B cell (primary cell): ENCODE data around the gene OASL. TPM values are rescaled to one million over a fixed set of nuclear protein-coding genes. Genes with fewer than 3 reads are reported as not detected.

ENCODE experiments used
- ATAC-seq: fragments of 200-7000 bp; cut with Tn5 transposase; one replicate; pipeline ENCODE4 v1.10.0; 2021; ENCODE audit warnings: low read depth, mild to moderate bottlenecking, moderate number of reproducible peaks, moderate library complexity
- CTCF ChIA-PET: fragments of 350-600 bp; sonication (Branson Sonifier 250); formaldehyde crosslinking; loops from one replicate; lab custom pipeline; 2021; ENCODE audit warnings: antibody characterized with exemption, inconsistent platforms; lab: Charles Lee
- POLR2A ChIA-PET: fragments of 350-600 bp; sonication (Branson Sonifier 250); formaldehyde crosslinking; loops from one replicate; lab custom pipeline; 2021; ENCODE audit warnings: antibody characterized with exemption; lab: Charles Lee
- DNase-seq: peaks from one replicate; pipeline ENCODE4 v3.0.0; 2013
- H2AFZ ChIP-seq: 2 replicates; pipeline ENCODE4 v1.6.1; 2012; ENCODE audit warnings: mild to moderate bottlenecking, low read depth, low read length; ENCODE audit not compliant: insufficient read depth, poor library complexity, severe bottlenecking
- H3K27ac ChIP-seq, 2 donors: 1 replicate in 1 of 2; 2 replicates in 1 of 2; pipeline ENCODE4 v1.5.1; 2012 to 2013; ENCODE audit warnings: low read length in 2 of 2, mild to moderate bottlenecking in 2 of 2, moderate library complexity in 1 of 2
- H3K27me3 ChIP-seq, 4 experiments: fragments of 200-600 bp in 1 of 4; sonication (generic) in 1 of 4; replicated peaks in 1 of 4; 1 replicate in 2 of 4; 2 replicates in 2 of 4; pipeline versions ENCODE4 v1.6.1 to v1.7.0; 2013 to 2016; ENCODE audit warnings: low read length in 3 of 4, mild to moderate bottlenecking in 2 of 4, mixed read lengths in 1 of 4, moderate library complexity in 1 of 4; ENCODE audit not compliant: insufficient read depth in 4 of 4, control insufficient read depth in 3 of 4; ENCODE audit errors: control extremely low read depth in 1 of 4
- H3K36me3 ChIP-seq, 2 experiments: replicated peaks in 1 of 2; 1 replicate in 1 of 2; 2 replicates in 1 of 2; pipeline versions ENCODE4 v1.6.1 to v1.7.1; 2013; ENCODE audit warnings: low read length in 1 of 2; ENCODE audit not compliant: insufficient read depth in 2 of 2, control insufficient read depth in 1 of 2; ENCODE audit errors: control extremely low read depth in 1 of 2, extremely low read depth in 1 of 2
- H3K4me1 ChIP-seq, 2 donors: fragments of 200-600 bp in 1 of 2; sonication (generic) in 1 of 2; 1 replicate in 1 of 2; 2 replicates in 1 of 2; pipeline versions ENCODE4 v1.5.1 to v1.6.1; 2013 to 2017; ENCODE audit warnings: low read length in 2 of 2; ENCODE audit not compliant: control insufficient read depth in 2 of 2, insufficient read depth in 2 of 2
- H3K4me2 ChIP-seq: replicated peaks from 2 replicates; pipeline ENCODE3; 2012; ENCODE audit warnings: mild to moderate bottlenecking, low read depth, low read length; ENCODE audit not compliant: poor library complexity, severe bottlenecking
- H3K4me3 ChIP-seq, 5 experiments: fragments of 200-600 bp in 1 of 5; sonication (generic) in 1 of 5; 1 replicate in 3 of 5; 2 replicates in 2 of 5; pipeline versions ENCODE4 v1.5.1 to v1.7.0; 2011 to 2016; ENCODE audit warnings: low read length in 4 of 5, mild to moderate bottlenecking in 4 of 5, low read depth in 2 of 5, control low read depth in 1 of 5, moderate library complexity in 1 of 5; ENCODE audit not compliant: insufficient read depth in 1 of 5; ENCODE audit errors: control extremely low read depth in 1 of 5, extremely low read depth in 1 of 5
- H3K79me2 ChIP-seq: fragments of 200-600 bp; sonication (generic); one replicate; pipeline ENCODE4 v1.6.0; 2016; ENCODE audit warnings: low read length; ENCODE audit not compliant: control insufficient read depth, insufficient read depth
- H3K9ac ChIP-seq: fragments of 200-600 bp; sonication (generic); 2 replicates; pipeline ENCODE4 v1.6.1; 2017; ENCODE audit warnings: mild to moderate bottlenecking, low read length, moderate library complexity
- H3K9me3 ChIP-seq, 3 donors: one replicate each; pipeline versions ENCODE4 v1.6.1 to v1.7.1; 2013; ENCODE audit warnings: low read length in 2 of 3; ENCODE audit not compliant: control insufficient read depth in 2 of 3, insufficient read depth in 1 of 3; ENCODE audit errors: control extremely low read depth in 1 of 3
- H4K20me1 ChIP-seq: 2 replicates; pipeline ENCODE4 v1.6.0; 2012; ENCODE audit warnings: mild to moderate bottlenecking, low read length; ENCODE audit not compliant: insufficient read depth, control insufficient read depth, poor library complexity, severe bottlenecking
- H3K27ac Mint-ChIP-seq: one replicate; pipeline ENCODE4 v1.8.0; 2021; ENCODE audit warnings: mixed read lengths
- H3K27me3 Mint-ChIP-seq: one replicate; pipeline ENCODE4 v1.8.0; 2021; ENCODE audit warnings: mixed read lengths
- H3K4me1 Mint-ChIP-seq: one replicate; pipeline ENCODE4 v1.8.0; 2021; ENCODE audit warnings: mixed read lengths
- H3K4me3 Mint-ChIP-seq: one replicate; pipeline ENCODE4 v1.8.0; 2021; ENCODE audit warnings: mixed read lengths
- H3K9me3 Mint-ChIP-seq: one replicate; pipeline ENCODE4 v1.8.0; 2022; ENCODE audit warnings: mixed read lengths; ENCODE audit not compliant: insufficient read depth
- CTCF ChIP-seq: fragments of 200-600 bp; IDR thresholded peaks from one replicate; pipeline ENCODE4 v1.8.0; 2022; ENCODE audit warnings: antibody characterized with exemption, mild to moderate bottlenecking
- EZH2 ChIP-seq: IDR thresholded peaks from 2 replicates; pipeline ENCODE4 v1.6.1; 2012; ENCODE audit warnings: borderline replicate concordance, low read depth, mild to moderate bottlenecking, moderate library complexity, low read length; ENCODE audit not compliant: insufficient read depth, poor library complexity, severe bottlenecking
- WGBS: methylation state at CpG from one replicate; pipeline ENCODE4 v1.1.5; 2013; ENCODE audit warnings: missing lambda C conversion rate; ENCODE audit not compliant: insufficient coverage; 5-methylcytosine and 5-hydroxymethylcytosine counted together
- intact Hi-C: fragments of 100-400 bp; cut with micrococcal nuclease; formaldehyde crosslinking; loops from one replicate; pipeline ENCODE4 v1.10.0; 2022
- polyA plus RNA-seq: library from polyadenylated mRNA; depleted of rRNA; stranded (reverse); fragments of >200 nt; gene quantifications from 2 replicates; pipeline ENCODE4 v1.2.3, GENCODE V29; 2012
- total RNA-seq, 2 donors: library from RNA; stranded (reverse); fragments of 120-200 nt in 1 of 2; gene quantifications; 1 replicate in 1 of 2; 2 replicates in 1 of 2; pipeline versions ENCODE4 v1.2.3 to v1.2.4, GENCODE V29; 2013 to 2022

Gene OASL
- total and polyA plus RNA-seq, 2 donors (not counting 1 experiment from before 2014, with no cell fraction given), result 0.18 to 1.1 TPM

- 100% methylated on average over 1 of the region's 1 CpG for WGBS
- Histone ChIP-seq H3K36me3 (no peaks in the 10 kb centered on the region), H3K9ac (no peak overlapping the region), H4K20me1 (no peaks in the 10 kb centered on the region), H3K9me3 (no peaks in the 10 kb centered on the region), H3K79me2 (no peaks in the 10 kb centered on the region), H3K4me2 (no peak overlapping the region), H2AFZ (no peak overlapping the region), H3K27ac (no peak overlapping the region), H3K27me3 (peaks cover 0 to 4% (median 0%) of the 10 kb centered on the region in 4 experiments), H3K4me1 (peaks cover 6 to 16% of the 10 kb centered on the region in 2 donors), H3K4me3 (no peak overlapping the region)
- no peak for DNase-seq
- H3K27ac Mint-ChIP-seq, result no peak overlapping the region
- H3K9me3 Mint-ChIP-seq, result no peaks in the 10 kb centered on the region
- TF ChIP-seq EZH2 (no peak), CTCF (no peak)
- H3K27me3 Mint-ChIP-seq, result peaks cover 5% of the 10 kb centered on the region
- no peak overlapping the region for H3K4me3 Mint-ChIP-seq
- no peak for ATAC-seq
- H3K4me1 Mint-ChIP-seq, result peaks cover 10% of the 10 kb centered on the region
- CTCF ChIA-PET, result no interaction called here
- POLR2A ChIA-PET, result no interaction called here
- intact Hi-C loops, result loop anchor here (5.0 kb wide), 1 partner anchor 48 kb away; no protein-coding TSS in a partner anchor
These were observed 25.1 kb upstream of the OASL start for GRCh38 chr12:121064116-121064515.

DNA sequence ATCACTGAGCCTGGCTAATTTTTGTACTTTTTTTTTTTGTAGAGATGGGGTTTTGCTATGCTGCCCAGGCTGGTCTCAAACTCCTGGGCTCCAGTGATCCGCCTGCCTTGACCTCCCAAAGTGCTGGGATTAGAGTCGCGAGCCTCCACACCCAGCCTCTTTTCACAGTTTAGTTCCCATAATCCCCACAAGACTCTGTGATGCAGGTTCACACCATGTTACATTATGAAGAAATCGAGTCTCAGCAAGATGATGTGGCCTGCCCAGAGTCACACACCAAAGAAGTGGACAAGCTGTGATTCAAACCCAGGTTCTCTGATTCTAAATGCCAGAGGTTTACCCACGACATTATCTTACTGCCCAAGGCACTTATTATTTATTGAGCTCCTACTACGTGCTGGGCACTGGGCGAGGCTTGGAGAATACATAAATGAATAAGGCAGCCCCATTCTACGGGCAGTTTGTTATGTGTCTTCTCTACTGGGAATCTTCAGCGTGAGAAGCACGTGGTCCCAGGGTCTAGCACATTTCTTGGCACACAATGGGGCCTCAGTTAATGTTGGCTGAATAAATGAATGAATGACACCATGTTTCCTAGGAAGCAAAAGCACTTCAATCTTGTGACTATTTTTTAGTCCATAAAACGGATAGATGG is 23.5 kb upstream of the OASL start:
- Histone ChIP-seq H3K36me3 (no peaks in the 10 kb centered on the region), H3K79me2 (no peaks in the 10 kb centered on the region), H3K4me3 (no peak overlapping the region), H3K9ac (no peak overlapping the region), H3K27ac (no peak overlapping the region), H3K27me3 (no peaks in the 10 kb centered on the region), H3K9me3 (no peaks in the 10 kb centered on the region), H4K20me1 (no peaks in the 10 kb centered on the region), H2AFZ (no peak overlapping the region), H3K4me2 (no peak overlapping the region), H3K4me1 (peaks cover 6 to 17% of the 10 kb centered on the region in 2 donors)
- Mint-ChIP-seq H3K27ac (no peak overlapping the region), H3K4me1 (peaks cover 11% of the 10 kb centered on the region), H3K4me3 (no peak overlapping the region), H3K9me3 (no peaks in the 10 kb centered on the region), H3K27me3 (peaks cover 5% of the 10 kb centered on the region)
- 93% methylated on average over 9 of the region's 11 CpGs for WGBS
- ChIA-PET CTCF (interaction anchor here (0.6 to 1.6 kb wide), 5 partner anchors 32 to 364 kb away, joined by 3 to 10 read pairs (median 3); no protein-coding TSS in a partner anchor), POLR2A (no interaction called here)
- intact Hi-C loops, result loop anchor here (5.0 kb wide), 1 partner anchor 50 kb away; no protein-coding TSS in a partner anchor
- TF ChIP-seq CTCF (no peak), EZH2 (no peak)
- ATAC-seq, result no peak
- no peak for DNase-seq
